PC-3 (cell line): ENCODE results near the gene ANKS1B. TPM values are rescaled to one million over a fixed set of nuclear protein-coding genes. Genes with fewer than 3 reads are reported as not detected.
A peak's percentile ranks its signal among the peaks of the same experiment; 100 is the strongest.

Source experiments
- ATAC-seq: fragments of 200-7000 bp; cut with Tn5 transposase; 2 replicates; pipeline ENCODE4 v1.9.1; 2020; ENCODE audit warnings: mild to moderate bottlenecking, moderate library complexity
- BruUV-seq: library from RNA; stranded (reverse); fragments of 400-500 nt; replicated peaks from 2 replicates; lab custom pipeline; 2021; lab: Mats Ljungman, UMichigan
- CTCF ChIA-PET: fragments of 300-600 bp; sonication (Branson Sonifier 250); formaldehyde crosslinking; loops from one replicate; lab custom pipeline; 2022; ENCODE audit warnings: antibody characterized with exemption; lab: Charles Lee
- POLR2A ChIA-PET: fragments of 300-600 bp; sonication (Branson Sonifier 250); formaldehyde crosslinking; loops from one replicate; lab custom pipeline; 2022; ENCODE audit warnings: antibody characterized with exemption; ENCODE audit not compliant: unreplicated experiment; lab: Charles Lee
- DNase-seq: peaks from one replicate; pipeline ENCODE4 v3.0.0-alpha.2; 2015
- H2AFZ ChIP-seq: fragments of 300-600 bp; sonication (generic); 2 replicates; pipeline ENCODE4 v1.6.0; 2016; ENCODE audit warnings: antibody characterized with exemption, low read length
- H3F3A ChIP-seq: fragments of 300-600 bp; sonication (generic); one replicate; pipeline ENCODE4 v1.6.0; 2017; ENCODE audit warnings: antibody characterized with exemption, low read length, control low read depth, mild to moderate bottlenecking; ENCODE audit not compliant: unreplicated experiment
- H3K27ac ChIP-seq: fragments of 300-600 bp; sonication (generic); 2 replicates; pipeline ENCODE4 v1.5.1; 2016; ENCODE audit warnings: mild to moderate bottlenecking, low read length
- H3K27me3 ChIP-seq: fragments of 300-600 bp; sonication (generic); 2 replicates; pipeline ENCODE4 v1.6.1; 2016; ENCODE audit warnings: low read length, mixed read lengths
- H3K36me3 ChIP-seq: fragments of 300-600 bp; sonication (generic); 2 replicates; pipeline ENCODE4 v1.6.1; 2016; ENCODE audit warnings: low read depth, mixed run types, low read length, mixed read lengths
- H3K4me1 ChIP-seq: fragments of 300-600 bp; sonication (generic); 2 replicates; pipeline ENCODE4 v1.5.1; 2016; ENCODE audit warnings: low read length; ENCODE audit not compliant: insufficient read depth
- H3K4me2 ChIP-seq: fragments of 300-600 bp; sonication (generic); 2 replicates; pipeline ENCODE4 v1.6.0; 2016; ENCODE audit warnings: low read length
- H3K4me3 ChIP-seq: fragments of 300-600 bp; sonication (generic); 2 replicates; pipeline ENCODE4 v1.5.1; 2016; ENCODE audit warnings: mild to moderate bottlenecking, low read length, mixed read lengths
- H3K79me2 ChIP-seq: fragments of 300-600 bp; sonication (generic); 2 replicates; pipeline ENCODE4 v1.6.1; 2017; ENCODE audit warnings: low read length, mixed read lengths
- H3K9ac ChIP-seq: fragments of 300-600 bp; sonication (generic); 2 replicates; pipeline ENCODE4 v1.6.0; 2016; ENCODE audit warnings: mild to moderate bottlenecking, low read length
- H3K9me2 ChIP-seq: fragments of 300-600 bp; sonication (generic); replicated peaks from 2 replicates; pipeline ENCODE4 v1.6.1; 2016; ENCODE audit warnings: mixed run types, low read length, mixed read lengths
- H3K9me3 ChIP-seq: fragments of 300-600 bp; sonication (generic); 2 replicates; pipeline ENCODE4 v1.6.1; 2016; ENCODE audit warnings: low read length, mixed read lengths
- H4K20me1 ChIP-seq: fragments of 300-600 bp; sonication (generic); 2 replicates; pipeline ENCODE4 v1.6.1; 2016; ENCODE audit warnings: low read length, mixed read lengths
- CTCF ChIP-seq: fragments of 300-600 bp; sonication (generic); conservative IDR thresholded peaks from 2 replicates; pipeline ENCODE4 v1.5.1; 2017; ENCODE audit warnings: antibody characterized with exemption, low read depth, mild to moderate bottlenecking, low read length
- EZH2 ChIP-seq: fragments of 300-600 bp; sonication (generic); IDR thresholded peaks from one replicate; pipeline ENCODE4 v1.6.1; 2017; ENCODE audit warnings: antibody characterized with exemption, mild to moderate bottlenecking, low read length; ENCODE audit not compliant: unreplicated experiment
- EZH2phosphoT487 ChIP-seq: fragments of 300-600 bp; sonication (generic); IDR thresholded peaks from 2 replicates; pipeline ENCODE4 v1.6.1; 2018; ENCODE audit warnings: mild to moderate bottlenecking, antibody characterized with exemption, low read length, borderline replicate concordance
- intact Hi-C: fragments of 100-400 bp; cut with micrococcal nuclease; formaldehyde crosslinking; loops from 2 replicates; pipeline ENCODE4 v1.9.0; 2023
- total RNA-seq: library from RNA; depleted of rRNA; stranded (reverse); fragments of >200 nt; gene quantifications from 2 replicates; pipeline ENCODE4 v1.2.3, GENCODE V29; 2014

Gene ANKS1B
- total RNA-seq, 1 experiment from 2014 or later, result 0.07 TPM

- no TSS peak for BruUV-seq
- Histone ChIP-seq H3F3A (no peaks in the 10 kb centered on the region), H3K27me3 (no peaks in the 10 kb centered on the region), H2AFZ (no peak overlapping the region), H3K9me3 (no peaks in the 10 kb centered on the region), H3K9me2 (no peaks in the 10 kb centered on the region), H3K27ac (no peak overlapping the region), H3K36me3 (no peaks in the 10 kb centered on the region), H3K79me2 (no peaks in the 10 kb centered on the region), H3K4me1 (no peaks in the 10 kb centered on the region), H3K4me2 (no peak overlapping the region), H4K20me1 (no peaks in the 10 kb centered on the region), H3K9ac (no peak overlapping the region), H3K4me3 (no peak overlapping the region)
- ATAC-seq, result no peak
- TF ChIP-seq EZH2phosphoT487, result no peak
- TF ChIP-seq EZH2, result no peak
- POLR2A ChIA-PET, result no interaction called here
- no peak for DNase-seq
- intact Hi-C loops, result no loop called here
- CTCF ChIA-PET, result no interaction called here
Observed at GRCh38 chr12:98771811-98772752, 1212.7 kb downstream of the ANKS1B start.

GRCh38 chr12:98770230-98770629, 1214.5 kb downstream of the ANKS1B start:
- no peaks in the 10 kb centered on the region for H3K4me1 ChIP-seq
- H3K9ac ChIP-seq, result no peak overlapping the region
- TF ChIP-seq CTCF, result no peak
- TF ChIP-seq EZH2, result no peak
- no peak for TF ChIP-seq EZH2phosphoT487
- POLR2A ChIA-PET, result no interaction called here
- BruUV-seq, result no TSS peak
- no peaks in the 10 kb centered on the region for H3K27me3 ChIP-seq
- no peaks in the 10 kb centered on the region for H3F3A ChIP-seq
- no peak overlapping the region for H2AFZ ChIP-seq
- CTCF ChIA-PET, result no interaction called here
- H4K20me1 ChIP-seq, result no peaks in the 10 kb centered on the region
- intact Hi-C loops, result no loop called here
- no peak overlapping the region for H3K4me2 ChIP-seq
- no peaks in the 10 kb centered on the region for H3K36me3 ChIP-seq
- no peak overlapping the region for H3K4me3 ChIP-seq
- H3K9me2 ChIP-seq, result no peaks in the 10 kb centered on the region
- peak; percentile 40 for ATAC-seq
- no peaks in the 10 kb centered on the region for H3K79me2 ChIP-seq
- no peaks in the 10 kb centered on the region for H3K9me3 ChIP-seq
- no peak overlapping the region for H3K27ac ChIP-seq
- DNase-seq, result no peak

GRCh38 chr12:98769068-98769467, 1215.7 kb downstream of the ANKS1B start:
- no peaks in the 10 kb centered on the region for H3K9me3 ChIP-seq
- no peaks in the 10 kb centered on the region for H3K9me2 ChIP-seq
- no peaks in the 10 kb centered on the region for H4K20me1 ChIP-seq
- H3K4me3 ChIP-seq, result no peak overlapping the region
- ChIA-PET CTCF (interaction anchor here (0.6 kb wide), 1 partner anchor 31 kb away, joined by 5 read pairs; no protein-coding TSS in a partner anchor), POLR2A (no interaction called here)
- H3K27me3 ChIP-seq, result no peaks in the 10 kb centered on the region
- BruUV-seq, result no TSS peak
- no peaks in the 10 kb centered on the region for H3F3A ChIP-seq
- no peak overlapping the region for H3K9ac ChIP-seq
- ATAC-seq (no peak), DNase-seq (no peak)
- intact Hi-C loops, result no loop called here
- TF ChIP-seq EZH2phosphoT487 (no peak), EZH2 (no peak), CTCF (no peak)
- no peaks in the 10 kb centered on the region for H3K4me1 ChIP-seq
- no peak overlapping the region for H3K27ac ChIP-seq
- no peaks in the 10 kb centered on the region for H3K79me2 ChIP-seq
- no peak overlapping the region for H3K4me2 ChIP-seq
- H2AFZ ChIP-seq, result no peak overlapping the region
- H3K36me3 ChIP-seq, result no peaks in the 10 kb centered on the region
